Thyroid gland (tissue), 4 donors: Measurements from ENCODE around the gene PGS1.

Experiments
- POLR2A ChIP-seq, 2 donors: fragments of 450-650 bp; IDR thresholded peaks; one replicate each; pipeline ENCODE4 v1.6.1; 2017; ENCODE audit warnings: antibody characterized with exemption in 2 of 2, mild to moderate bottlenecking in 2 of 2, moderate library complexity in 1 of 2
- TF ChIP-seq, protein P1 (sequence below), 6 experiments: fragments of 200-600 bp in 3 of 6; fragments of 450-650 bp in 3 of 6; sonication (generic) in 3 of 6; IDR thresholded peaks; one replicate each; pipeline ENCODE4 v1.5.1; 2016 to 2019; ENCODE audit warnings: antibody characterized with exemption in 6 of 6, mild to moderate bottlenecking in 2 of 6, inconsistent platforms in 1 of 6, moderate library complexity in 1 of 6

DNA sequence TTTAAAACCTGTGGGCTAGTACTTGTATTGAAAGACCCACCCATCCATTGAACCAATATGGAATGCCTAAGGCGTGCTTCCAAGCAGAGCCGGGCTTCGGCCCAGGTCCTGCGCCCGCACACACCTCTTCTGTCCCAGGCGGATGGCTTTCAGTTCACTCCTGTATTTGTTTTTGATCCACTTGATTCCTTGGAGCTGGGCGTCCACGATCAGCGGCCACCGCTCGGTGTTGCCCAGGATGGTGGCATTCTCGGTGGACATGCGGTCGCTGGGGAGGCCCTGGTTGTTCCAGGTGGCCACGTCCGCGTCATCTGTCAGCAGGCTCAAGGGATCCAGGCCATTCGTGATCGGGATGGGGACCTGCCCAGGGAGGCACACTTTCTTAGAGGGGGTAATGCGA, 75.9 kb downstream of the PGS1 start:
- TF ChIP-seq, protein P1, sequence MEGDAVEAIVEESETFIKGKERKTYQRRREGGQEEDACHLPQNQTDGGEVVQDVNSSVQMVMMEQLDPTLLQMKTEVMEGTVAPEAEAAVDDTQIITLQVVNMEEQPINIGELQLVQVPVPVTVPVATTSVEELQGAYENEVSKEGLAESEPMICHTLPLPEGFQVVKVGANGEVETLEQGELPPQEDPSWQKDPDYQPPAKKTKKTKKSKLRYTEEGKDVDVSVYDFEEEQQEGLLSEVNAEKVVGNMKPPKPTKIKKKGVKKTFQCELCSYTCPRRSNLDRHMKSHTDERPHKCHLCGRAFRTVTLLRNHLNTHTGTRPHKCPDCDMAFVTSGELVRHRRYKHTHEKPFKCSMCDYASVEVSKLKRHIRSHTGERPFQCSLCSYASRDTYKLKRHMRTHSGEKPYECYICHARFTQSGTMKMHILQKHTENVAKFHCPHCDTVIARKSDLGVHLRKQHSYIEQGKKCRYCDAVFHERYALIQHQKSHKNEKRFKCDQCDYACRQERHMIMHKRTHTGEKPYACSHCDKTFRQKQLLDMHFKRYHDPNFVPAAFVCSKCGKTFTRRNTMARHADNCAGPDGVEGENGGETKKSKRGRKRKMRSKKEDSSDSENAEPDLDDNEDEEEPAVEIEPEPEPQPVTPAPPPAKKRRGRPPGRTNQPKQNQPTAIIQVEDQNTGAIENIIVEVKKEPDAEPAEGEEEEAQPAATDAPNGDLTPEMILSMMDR (IDR thresholded peaks at IDR 0.05) = no peak
- TF ChIP-seq POLR2A (IDR thresholded peaks at IDR 0.05) = no peak
